ENCODE data around the gene UTP25.
A peak's percentile ranks its signal among the peaks of the same experiment; 100 is the strongest.
"Not testable (repeated sequence)": the region's sequence is repeated elsewhere in the genome, so short reads cannot be mapped to it uniquely, and the experiment has no call there.

Gene UTP25

DNA sequence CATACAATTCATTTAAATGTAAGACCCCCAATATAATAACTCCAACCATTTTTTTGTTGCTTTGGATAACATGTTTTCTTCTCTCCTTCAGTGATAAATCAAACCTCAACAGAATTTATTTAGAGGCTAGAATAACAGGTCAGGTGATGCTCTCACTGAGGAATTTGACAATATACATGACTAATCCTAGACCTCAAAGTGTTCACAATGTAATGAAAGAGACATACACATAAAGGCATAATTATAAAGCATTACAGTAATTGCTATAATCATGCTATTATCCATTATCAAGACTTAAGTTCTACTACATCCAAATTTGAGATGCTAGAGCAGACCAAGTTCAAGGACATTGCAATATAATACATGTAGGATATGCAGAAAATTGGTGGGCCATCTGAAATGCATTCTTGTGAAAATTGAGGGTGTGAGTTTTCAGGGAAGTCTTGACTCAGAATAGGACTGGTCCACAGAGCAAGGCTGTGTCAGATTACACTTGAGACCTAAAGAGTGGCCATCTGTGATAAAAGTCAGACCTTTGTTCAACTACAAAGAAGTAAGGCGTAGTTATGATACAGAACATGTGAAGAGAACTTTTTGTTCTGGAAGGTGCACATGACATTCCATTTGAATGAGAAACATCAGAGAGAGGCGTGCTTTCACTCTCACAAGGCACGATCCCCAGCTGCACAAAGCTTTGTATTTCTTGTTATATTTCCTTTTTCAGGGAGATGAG lies 45.5 kb downstream of the UTP25 start:
- DNase-seq (ENCODE audit: low spot score): peak; percentile 85

DNA sequence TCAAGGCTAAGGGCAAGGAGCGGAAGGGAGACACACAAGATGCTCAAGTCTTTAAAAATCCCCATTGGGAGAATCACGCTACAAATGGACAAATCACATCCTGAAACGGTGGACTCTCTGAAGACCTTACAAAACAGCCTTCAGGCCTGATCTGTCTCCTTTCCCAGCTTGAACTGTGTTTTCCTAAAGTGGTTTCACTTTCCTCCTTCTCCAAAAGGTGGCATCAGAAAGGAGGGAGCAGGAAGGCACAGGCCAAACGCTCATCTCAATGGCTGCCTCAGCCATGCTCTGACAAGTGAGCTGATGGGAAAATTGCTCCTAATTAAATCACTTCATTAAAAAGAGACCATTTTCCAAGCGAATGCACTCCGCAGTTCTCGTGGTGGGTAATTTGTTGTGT lies 47.7 kb downstream of the UTP25 start:
- DNase-seq (ENCODE audit: low spot score): no peak

DNA sequence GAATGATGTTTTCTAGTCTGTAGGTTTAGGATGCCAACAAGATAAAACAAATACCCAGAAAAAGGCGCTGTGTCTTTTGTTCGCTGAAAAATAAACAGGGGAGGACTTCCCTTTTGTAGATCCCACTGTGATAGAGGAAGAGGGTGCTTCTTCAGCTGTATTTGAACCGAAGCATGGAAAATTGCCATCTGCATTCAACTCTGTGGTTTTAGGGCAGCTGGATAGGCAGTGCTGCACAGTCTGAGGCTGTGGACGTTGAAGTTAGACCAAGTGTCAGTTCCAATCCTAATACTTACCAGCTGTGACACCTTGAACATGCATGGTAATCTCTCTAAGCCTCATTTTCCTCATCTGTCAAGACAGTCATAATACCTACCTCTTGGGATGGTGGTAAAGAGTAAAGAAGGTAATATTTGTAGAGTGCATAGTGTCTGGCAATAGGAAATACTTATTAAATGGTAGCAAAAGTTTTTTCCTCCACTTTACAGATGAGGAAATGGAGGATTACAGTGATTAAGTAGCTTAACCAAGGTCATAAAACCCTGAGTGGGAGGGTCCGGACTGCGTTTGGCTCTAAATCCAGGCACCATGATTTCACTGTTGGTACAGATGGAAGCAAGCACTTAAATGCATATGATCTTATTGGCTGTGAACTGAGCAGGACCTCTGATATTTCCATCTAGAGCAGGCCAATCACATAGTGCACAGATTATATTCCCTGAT lies 48.5 kb downstream of the UTP25 start:
- no peak for DNase-seq (ENCODE audit: low spot score)

DNA sequence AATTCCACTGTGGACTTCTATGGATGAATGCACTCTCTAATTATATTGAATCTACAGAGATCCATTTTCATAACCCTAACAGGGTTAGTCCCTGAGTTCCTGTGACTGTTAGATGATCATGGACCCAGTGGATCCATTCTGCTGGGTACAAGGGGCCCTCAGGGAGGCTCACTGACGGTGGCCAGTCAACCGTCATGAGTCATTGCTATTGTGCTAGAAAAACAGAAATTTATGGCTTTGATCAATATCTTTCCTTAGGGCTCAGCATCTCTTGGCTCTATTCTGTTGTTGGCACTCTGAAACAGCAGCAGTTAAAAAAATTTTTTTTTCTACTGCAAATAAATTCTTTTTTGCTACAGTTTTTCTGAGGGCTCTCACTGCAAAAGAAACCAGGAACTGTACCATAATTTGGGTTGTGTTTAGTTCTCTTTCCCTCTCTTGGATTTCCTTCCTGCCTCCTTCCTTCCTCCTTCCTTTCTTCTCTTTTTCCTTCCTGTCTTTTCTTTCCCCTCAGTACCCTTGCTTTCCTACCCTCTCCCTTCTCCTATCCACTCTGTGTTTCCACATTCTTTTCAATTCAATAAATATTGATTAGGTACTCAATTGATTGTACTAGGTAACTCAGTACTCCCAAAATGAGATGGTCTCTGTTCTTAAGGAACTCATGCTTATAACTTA lies 49.5 kb downstream of the UTP25 start:
- DNase-seq (ENCODE audit: low spot score): no peak

DNA sequence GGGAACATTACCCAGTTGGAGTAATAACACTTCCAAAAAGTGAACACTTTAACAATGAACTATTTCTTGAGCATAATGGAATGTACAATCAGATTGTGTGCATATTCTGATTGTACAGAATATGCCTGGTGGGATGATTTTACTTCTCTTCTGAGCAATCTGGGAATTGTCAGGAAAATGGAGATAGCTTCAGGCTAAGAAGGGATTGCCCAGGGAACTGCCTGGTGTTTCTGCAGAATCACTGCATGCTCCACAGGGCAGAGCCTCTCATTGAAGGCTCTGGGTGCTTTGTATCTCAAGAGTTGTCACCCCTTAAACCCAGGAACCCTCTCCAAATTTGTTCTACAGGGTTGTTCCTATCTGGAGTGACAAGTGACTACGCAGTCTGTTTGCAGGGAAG lies 51.2 kb downstream of the UTP25 start:
- DNase-seq (ENCODE audit: low spot score): no peak

DNA sequence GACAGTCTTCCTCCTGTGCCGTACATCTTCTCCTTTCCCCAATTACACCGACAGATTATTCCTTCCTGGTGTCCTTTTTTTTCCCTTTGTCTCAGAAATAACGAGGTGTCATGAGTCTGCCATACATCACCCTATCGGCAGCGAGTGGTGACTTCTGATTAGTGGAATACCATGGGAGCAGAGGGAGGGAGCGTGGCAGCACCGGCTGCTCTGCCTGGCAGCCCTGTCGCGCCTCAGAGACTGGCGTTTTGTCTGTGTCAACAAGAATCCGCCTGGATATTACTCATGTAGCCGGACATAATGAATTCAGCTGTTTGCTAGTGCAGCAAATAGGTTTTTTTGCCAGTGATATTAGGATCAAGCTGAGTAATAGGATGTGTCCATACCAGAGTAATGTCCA lies 51.8 kb downstream of the UTP25 start:
- peak; percentile 69 for DNase-seq (ENCODE audit: low spot score)

DNA sequence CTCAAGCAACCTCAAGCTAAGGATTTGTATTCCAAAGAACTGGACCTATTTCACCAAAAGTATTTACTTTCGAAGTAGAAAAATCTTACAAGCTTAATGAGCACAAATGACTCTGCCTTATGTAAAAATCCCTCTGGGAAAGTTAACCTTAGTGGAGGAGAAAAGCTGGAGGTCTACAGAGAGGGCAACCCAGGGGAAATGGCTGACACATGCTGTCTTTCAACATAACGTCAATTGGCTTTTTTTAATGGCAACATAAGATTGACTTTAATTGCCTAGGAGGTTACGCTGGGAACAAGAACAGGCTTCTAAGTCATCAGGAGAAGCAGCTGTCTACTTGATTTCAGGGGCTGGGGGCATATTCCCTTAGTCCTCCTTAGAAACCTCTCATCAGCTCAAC lies 52.3 kb downstream of the UTP25 start:
- DNase-seq (ENCODE audit: low spot score): no peak

DNA sequence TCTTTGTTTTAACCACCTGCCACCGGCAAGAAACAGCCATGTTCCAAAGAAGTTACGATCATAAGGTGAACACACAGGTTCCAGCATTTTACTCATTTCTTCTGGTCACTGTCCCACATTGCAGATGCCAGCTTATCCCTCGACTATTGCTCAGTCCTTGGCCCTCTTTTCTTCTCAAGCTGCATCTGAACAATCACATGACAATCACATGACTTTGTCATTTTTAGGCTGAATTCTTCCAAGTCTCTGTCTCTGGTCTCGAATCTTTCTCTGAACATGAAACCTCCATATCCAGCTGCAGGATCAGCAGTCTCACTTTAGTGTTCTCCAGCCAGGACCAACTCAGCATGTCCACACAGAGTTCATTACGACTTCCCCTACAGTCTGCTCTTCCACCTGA lies 53.8 kb downstream of the UTP25 start:
- DNase-seq (ENCODE audit: low spot score): no peak

DNA sequence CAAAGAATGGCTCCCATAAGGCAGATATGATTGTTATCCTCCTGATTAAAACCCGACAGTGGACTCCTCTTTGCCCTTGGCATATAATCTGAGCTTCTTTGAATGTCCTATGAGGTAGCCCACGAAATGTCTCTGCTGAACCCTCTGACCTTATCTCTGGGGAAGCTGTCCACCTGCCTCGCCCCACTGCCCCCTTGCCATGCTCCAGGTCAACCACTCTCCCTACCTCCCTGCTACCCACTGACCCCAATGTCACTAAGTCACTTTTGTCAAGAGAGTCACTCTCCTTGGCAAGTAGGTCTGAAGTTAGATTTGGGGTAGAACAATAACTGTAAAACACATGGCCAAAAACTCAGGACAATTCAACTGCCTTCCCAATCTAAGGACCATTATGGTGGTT lies 54.5 kb downstream of the UTP25 start:
- DNase-seq (ENCODE audit: low spot score): no peak

DNA sequence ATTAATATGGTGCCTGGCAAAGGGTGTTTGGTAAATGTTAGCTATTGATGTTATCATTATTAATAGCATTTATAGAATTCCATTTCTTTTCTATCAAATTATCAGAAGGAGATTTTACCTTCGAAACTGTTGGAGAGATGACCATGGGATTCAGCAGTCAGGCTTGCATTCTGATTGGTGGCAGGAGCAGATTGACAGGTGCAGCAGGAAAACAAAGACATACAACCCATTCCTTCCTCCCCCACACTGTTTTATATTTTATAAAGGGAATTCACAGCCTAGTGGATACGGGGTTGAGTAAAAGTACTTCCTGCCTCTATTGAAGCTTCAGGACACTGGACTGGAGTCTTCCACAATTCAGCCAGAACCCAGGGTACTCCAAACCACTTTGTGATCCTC lies 55.2 kb downstream of the UTP25 start:
- DNase-seq (ENCODE audit: low spot score): no peak

DNA sequence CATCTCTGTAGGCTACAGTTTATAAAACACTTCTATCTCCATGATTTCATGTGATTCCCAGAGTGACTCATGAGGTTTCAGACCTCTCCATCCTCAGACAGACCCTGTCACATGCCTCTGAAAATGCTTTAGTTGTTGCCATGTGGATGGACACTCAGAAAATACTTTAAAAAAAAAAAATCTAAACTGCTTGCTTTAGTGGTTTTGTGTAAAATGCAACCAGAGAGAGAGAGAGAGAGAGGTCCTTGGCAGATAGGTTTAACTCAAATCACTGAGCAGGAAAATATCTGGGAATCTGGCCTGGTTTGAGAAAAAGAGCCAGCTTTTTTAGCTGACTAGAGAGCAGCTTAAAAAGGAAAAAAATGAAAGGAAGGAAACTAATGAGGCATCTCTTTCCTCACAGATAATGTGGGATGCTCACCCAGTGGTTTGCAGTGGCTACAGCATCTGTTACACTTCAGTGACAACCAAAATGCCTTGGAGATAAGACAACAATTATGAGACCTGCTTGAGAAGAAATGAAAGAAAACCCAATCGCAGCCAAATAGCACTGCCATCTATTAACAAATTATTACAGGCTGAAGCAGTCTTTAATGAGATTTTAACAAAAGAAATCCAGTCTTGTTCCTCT lies 55.7 kb downstream of the UTP25 start:
- peak; percentile 81 for DNase-seq (ENCODE audit: low spot score)

DNA sequence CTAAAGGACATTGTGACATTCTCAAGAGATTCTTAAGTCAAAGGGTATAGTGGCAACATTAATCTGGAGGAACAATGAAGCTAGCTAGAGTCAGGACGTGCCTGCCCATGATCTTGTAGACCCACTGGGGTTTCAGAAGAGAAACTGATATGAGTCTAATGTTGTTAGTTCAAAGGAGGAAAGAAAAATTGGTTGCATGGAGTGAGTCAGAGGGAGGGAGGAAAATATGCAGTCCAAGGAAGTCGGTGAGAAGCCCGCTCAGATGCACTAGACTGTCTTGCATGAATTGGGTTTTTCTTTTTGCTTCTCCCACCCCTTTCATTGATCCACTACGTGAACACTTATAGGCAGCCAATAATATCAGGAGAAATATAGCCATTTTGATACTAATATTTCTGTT lies 56.5 kb downstream of the UTP25 start:
- peak; percentile 38 for DNase-seq (ENCODE audit: low spot score)

DNA sequence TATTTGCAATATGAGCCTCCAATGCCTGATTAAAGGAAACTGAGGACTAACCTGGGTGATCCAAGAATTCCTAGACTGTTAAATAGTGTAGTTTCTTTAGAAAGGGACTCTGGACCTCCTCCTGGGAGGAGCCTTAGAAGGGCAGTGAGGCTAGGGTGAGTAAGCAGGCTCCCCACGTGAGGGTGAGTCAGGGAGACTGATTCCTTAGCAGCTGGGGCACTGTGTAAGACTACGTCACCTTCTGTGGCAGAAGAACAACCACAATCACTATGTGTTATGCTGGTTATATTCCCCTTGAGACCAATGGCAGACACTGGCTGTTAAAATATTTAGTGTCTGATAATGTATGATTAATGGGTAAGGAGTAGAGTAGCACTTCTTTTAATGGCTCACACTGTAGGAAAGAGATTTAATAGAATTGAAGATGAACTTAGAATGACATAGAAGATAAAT lies 56.9 kb downstream of the UTP25 start:
- peak; percentile 97 for DNase-seq (ENCODE audit: low spot score)

DNA sequence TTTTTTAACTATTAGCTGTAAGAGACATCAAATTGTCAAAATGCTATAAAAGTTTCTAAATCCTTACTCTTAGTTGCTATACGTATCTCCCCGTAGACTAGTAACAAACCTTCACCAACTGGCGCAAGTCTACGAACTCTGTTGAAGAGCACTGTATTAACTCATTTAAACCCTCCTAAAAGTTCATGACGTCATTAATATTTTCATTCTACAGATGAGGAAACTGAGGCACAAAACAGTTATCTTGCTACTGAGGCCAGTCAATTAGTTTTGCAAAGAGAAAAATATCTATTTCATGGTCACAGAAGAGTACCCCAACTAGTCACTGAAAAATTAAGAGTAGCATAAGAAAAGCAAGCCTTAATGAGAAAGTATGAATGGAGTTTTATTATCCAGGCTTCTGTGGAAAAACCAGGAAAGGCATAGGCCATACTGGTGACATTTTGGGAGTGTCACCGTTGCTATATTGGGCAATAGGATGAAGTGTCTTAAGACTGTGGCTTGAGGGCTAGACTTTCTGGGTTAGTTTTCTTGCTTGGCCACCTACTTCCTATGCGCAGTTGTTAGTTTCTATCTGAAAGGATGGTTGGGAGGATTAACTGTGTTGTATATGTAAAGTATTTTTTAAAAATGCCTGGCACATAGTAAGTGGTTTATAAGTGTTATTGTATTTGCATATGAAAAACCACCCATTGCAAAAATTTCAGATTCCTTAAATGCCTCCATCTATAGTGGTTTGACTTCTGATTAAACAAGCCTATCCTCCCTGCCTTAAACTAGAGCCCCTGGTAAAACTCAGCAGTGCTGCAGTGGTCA lies 57.8 kb downstream of the UTP25 start:
- DNase-seq (ENCODE audit: low spot score): no peak

DNA sequence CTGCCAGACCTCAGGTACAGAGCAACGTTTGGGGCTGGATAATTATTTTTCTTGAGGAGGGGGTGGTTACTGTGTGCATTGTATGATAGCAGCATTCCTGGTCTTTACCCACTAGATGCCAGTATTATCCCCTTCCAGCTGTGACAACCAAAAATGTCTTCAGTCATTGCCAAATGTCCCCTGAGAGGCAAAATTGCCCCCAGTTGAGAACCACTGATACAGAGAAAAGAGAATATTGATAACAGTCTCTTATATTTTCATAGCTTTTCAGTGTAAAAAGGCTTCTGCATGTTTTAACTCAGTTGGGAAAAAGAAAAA lies 58.4 kb downstream of the UTP25 start:
- DNase-seq (ENCODE audit: low spot score): no peak

DNA sequence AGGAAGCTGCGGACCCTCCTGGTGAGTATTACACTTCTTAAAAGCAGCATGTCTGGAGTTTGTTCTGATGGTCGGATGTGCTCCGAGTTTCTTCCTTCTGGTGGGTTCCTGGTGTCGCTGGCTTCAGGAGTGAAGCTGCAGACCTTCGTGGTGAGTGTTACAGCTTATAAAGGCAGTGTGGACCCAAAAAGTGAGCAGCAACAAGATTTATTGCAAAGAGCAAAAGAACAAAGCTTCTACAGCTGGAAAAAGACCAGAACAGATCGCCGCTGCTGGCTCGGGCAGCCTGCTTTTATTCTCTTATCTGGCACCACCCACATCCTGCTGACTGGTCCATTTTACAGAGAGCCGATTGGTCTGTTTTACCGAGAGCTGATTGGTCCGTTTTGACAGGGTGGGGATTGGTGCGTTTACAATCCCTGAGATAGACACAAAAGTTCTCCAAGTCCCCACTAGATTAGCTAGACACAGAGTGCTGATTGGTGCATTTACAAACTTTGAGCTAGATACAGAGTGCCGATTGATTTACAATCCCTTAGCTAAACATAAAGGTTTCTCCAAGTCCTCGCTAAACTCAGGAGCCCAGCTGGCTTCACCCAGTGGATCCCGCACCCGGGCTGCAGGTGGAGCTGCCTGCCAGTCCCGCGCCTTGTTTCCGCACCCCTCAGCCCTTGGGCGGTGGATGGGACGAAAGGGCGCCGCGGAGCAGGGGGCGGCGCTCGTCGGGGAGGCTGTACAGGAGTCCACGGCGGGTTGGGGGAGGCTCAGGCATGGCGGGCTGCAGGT lies 60.7 kb downstream of the UTP25 start:
- DNase-seq (ENCODE audit: low spot score): not testable (repeated sequence)

DNA sequence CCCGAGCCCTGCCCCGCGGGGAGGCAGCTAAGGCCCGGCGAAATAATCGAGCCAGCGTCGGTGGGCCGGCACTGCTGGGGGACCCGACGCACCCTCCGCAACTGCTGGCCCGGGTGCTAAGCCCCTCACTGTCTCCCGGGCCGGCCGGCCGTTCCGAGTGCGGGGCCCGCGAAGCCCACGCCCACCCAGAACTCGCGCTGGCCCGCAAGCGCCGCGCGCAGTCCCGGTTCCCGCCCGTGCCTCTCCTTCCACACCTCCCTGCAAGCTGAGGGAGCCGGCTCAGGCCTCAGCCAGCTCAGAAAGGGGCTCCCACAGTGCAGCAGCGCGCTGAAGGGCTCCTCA lies 61.3 kb downstream of the UTP25 start:
- DNase-seq (ENCODE audit: low spot score): no peak

DNA sequence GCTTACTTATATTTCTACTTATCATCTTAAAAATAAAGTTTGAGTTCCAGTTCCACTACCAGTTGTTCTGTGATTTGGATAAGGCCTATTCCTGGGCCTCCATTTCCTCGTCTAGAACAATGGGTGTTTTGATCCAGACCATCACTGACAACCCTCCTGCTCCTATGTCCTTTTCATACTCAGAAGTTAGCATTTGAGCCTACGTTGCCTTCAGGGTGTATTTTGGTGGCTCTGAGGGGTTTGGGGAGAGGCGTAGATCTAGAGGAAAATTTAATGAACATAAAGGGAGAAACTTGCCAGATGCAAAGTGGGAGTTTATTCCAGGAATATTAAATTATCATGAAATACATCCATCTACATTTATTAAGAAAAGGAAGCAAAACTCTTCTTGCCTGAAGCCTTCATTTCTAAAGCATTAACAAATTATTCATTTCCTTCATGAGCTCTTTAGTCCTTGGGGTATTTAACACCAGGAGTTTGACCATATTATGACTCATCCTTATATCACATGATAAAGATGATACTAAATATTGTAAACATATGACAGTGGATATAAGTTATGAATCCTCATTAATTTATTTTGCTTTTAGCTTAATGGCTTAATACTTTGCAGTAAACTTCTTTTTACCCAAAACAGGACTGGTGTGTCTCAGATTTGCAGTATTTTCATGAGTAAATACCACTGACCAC lies 63.0 kb downstream of the UTP25 start:
- DNase-seq (ENCODE audit: low spot score): peak; percentile 44

DNA sequence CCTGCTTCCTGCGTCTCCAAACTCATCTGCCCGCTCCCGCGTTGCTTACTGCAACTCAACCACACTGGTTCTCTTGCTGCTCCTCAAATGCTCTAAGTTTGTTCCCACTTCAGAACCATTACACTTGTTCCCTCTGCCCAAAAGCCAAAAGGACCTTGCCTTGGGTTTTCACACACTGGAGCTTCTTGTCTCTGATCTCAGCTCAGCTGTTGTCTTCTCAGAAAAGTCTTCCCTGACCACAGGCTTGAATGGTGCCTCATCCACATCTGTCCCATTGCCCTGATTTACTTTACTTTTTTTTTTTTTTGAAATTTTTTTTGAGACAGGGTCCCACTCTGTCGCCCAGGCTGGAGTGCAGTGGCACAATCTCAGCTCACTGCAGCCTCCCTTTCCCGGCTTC lies 66.0 kb downstream of the UTP25 start:
- no peak for DNase-seq (ENCODE audit: low spot score)

DNA sequence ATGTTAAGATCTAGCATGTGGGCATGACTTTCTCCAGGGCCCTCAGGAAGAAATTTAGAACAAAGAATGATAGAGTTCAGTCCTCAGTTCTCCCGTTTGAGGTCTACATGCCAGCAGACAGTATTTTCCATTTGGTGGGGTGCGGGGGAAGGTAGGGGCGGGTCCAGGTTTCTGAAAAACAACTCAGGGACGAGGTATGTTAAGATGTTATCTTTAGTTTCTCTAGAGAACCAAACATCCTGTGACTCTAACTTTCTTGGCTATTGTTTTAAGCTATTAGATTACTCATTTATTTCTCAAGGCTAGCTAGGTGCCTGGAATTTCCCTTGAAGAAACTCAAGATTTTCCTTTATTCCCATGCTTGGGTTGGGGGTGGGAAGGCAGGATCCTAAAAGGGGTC lies 67.9 kb downstream of the UTP25 start:
- DNase-seq (ENCODE audit: low spot score): peak; percentile 0

DNA sequence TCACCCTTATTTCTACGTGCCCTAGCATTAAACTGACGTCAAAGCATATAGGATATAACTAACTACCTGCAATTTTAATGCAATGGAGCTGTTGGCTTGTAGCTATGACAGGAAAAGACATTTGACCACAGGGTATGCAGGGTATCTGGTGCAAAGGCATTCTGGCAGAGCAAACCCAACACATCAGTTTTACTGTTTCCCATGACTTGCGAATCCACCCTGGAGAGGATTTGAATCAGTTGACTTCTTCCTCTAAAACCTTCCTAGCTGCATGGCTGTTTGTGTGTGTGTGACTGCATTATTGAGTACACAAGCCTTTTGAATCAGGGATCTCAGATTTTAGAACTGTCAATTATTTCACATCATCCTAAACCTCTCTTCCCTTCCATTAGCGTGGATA lies 68.6 kb downstream of the UTP25 start:
- no peak for DNase-seq (ENCODE audit: low spot score)
